Measurements from ENCODE around the gene EEIG1. TPM values are rescaled to one million over a fixed set of nuclear protein-coding genes. Genes with fewer than 3 reads are reported as not detected.

The EEIG1 gene
- total and polyA plus RNA-seq, 2 of the 4 experiments (the other 2 are of a cell fraction), result 1.1 to 23.2 TPM

DNA sequence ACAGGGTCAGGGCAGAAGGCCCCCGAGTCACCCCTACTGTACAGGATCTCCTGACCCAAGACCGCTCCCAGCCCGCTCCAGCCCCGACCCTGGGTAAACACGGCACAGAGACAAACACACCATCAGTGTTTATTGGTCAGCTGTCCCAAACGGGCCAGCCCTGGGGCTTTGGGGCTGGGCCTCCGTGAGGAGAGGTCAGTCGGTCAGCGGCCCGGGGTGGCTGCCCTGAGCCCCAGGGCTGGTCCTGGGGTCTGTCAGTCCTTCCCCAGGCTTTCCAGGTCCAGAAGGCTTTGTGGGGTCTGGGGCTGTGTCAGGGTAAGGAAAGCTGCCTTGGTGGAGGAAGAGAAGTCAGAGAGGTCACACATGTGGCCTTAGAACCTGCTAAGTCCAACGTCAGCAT is 45.8 kb downstream of the EEIG1 start:
- ATAC-seq (ENCODE audit: low read depth) (no peak), DNase-seq (no peak)
- Histone ChIP-seq H3K4ac (ENCODE audit: low read depth, low read length) (no peak overlapping the region), H3K14ac (replicated peaks; ENCODE audit: low read depth, low read length) (no peak overlapping the region), H3K9me1 (ENCODE audit: insufficient read depth, low read length) (peaks cover 40% of the 10 kb centered on the region), H3K23ac (ENCODE audit: low read depth, low read length) (no peak overlapping the region), H3K56ac (ENCODE audit: extremely low read depth, insufficient read depth, low read length) (no peak overlapping the region), H3K9me3 (ENCODE audit: control insufficient read depth, insufficient read depth, low read length) (no peaks in the 10 kb centered on the region), H4K20me1 (ENCODE audit: insufficient read depth, low read length) (peaks cover 31% of the 10 kb centered on the region), H2BK15ac (ENCODE audit: low read depth, low read length) (no peak overlapping the region), H2BK120ac (ENCODE audit: low read depth, low read length) (no peak overlapping the region), H4K91ac (ENCODE audit: insufficient read depth, low read depth, low read length) (no peak overlapping the region), H3K4me2 (ENCODE audit: low read depth, low read length) (no peak overlapping the region), H3K27me3 (ENCODE audit: control insufficient read depth, insufficient read depth, low read length) (no peaks in the 10 kb centered on the region), H2AK5ac (ENCODE audit: low read depth, low read length) (no peak overlapping the region), H3K4me3 (ENCODE audit: insufficient read depth, low read depth, low read length) (no peak overlapping the region), H3K27ac (ENCODE audit: insufficient read depth, low read length) (no peak overlapping the region), H2AFZ (replicated peaks; ENCODE audit: low read length, poor library complexity) (no peak overlapping the region), H3K36me3 (ENCODE audit: control insufficient read depth, insufficient read depth, low read length) (peaks cover 7% of the 10 kb centered on the region), H2BK5ac (ENCODE audit: low read depth, low read length, poor library complexity, severe bottlenecking) (no peak overlapping the region), H3K79me1 (ENCODE audit: low read depth in 1 of 2, low read length in 2 of 2) (peaks cover 16 to 53% of the 10 kb centered on the region in 2 experiments; a peak in 3 of 4 replicates), H2AK9ac (replicated peaks; ENCODE audit: low read depth, low read length, poor library complexity) (no peak overlapping the region), H2BK20ac (ENCODE audit: low read depth, low read length) (no peak overlapping the region), H3K4me1 (ENCODE audit: control insufficient read depth, insufficient read depth, low read length) (peaks cover 25% of the 10 kb centered on the region), H4K5ac (ENCODE audit: low read depth, low read length) (no peak overlapping the region), H3K18ac (ENCODE audit: low read depth, low read length) (no peak overlapping the region), H3K9ac (ENCODE audit: low read depth, low read length) (no peak overlapping the region), H4K8ac (ENCODE audit: low read depth in 2 of 2, low read length in 2 of 2) (no peak overlapping the region)
- WGBS, 2 experiments (ENCODE audit: extremely low coverage in 2 of 2, insufficient read length in 1 of 2), result 33% methylated on average over 3 of the region's 11 CpGs; no CpG with 5 or more reads in 1 of the 2 experiments
- CTCF ChIA-PET, result interaction anchor here (0.5 kb wide), 1 partner anchor 181 kb away, joined by 3 read pairs; no protein-coding TSS in a partner anchor
- in situ Hi-C loops (cut with MboI; ENCODE audit: low sequenced_read_pairs), result loop anchor here (5.0 kb wide), 1 partner anchor 162 kb away; no protein-coding TSS in a partner anchor
- POLR2A ChIA-PET (ENCODE audit: unreplicated experiment), result no interaction called here
- intact Hi-C loops (cut with micrococcal nuclease), result no loop called here
- TF ChIP-seq, protein P1, sequence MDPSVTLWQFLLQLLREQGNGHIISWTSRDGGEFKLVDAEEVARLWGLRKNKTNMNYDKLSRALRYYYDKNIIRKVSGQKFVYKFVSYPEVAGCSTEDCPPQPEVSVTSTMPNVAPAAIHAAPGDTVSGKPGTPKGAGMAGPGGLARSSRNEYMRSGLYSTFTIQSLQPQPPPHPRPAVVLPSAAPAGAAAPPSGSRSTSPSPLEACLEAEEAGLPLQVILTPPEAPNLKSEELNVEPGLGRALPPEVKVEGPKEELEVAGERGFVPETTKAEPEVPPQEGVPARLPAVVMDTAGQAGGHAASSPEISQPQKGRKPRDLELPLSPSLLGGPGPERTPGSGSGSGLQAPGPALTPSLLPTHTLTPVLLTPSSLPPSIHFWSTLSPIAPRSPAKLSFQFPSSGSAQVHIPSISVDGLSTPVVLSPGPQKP (IDR thresholded peaks at IDR 0.05; ENCODE audit: borderline replicate concordance, low read depth, low read length), result no peak
- no peak for TF ChIP-seq BHLHE40 (IDR thresholded peaks at IDR 0.05; ENCODE audit: low read depth, low read length)
- no TSS peak for BruUV-seq (replicated peaks)
- dilution Hi-C loops (cut with HindIII; ENCODE audit: low sequenced_read_pairs, unreplicated experiment), result no loop called here
